Activated naive CD4-positive, alpha-beta T cell treated with anti-CD3 and anti-CD28 coated beads, Interleukin-2, amount 50 U/mL, for 72 hours (primary cell): ENCODE data around the gene SERTAD3. TPM values are rescaled to one million over a fixed set of nuclear protein-coding genes. Genes with fewer than 3 reads are reported as not detected.
A peak's percentile ranks its signal among the peaks of the same experiment; 100 is the strongest.
"Not testable (repeated sequence)": the region's sequence is repeated elsewhere in the genome, so short reads cannot be mapped to it uniquely, and the experiment has no call there.

Experiments
- ATAC-seq, 2 donors: fragments of 150-1000 bp; cut with Tn5 transposase; 2 replicates each; pipeline ENCODE4 v1.10.0; 2021; ENCODE audit warnings: mild to moderate bottlenecking in 2 of 2, moderate library complexity in 2 of 2
- DNase-seq, 2 donors: peaks; one replicate each; pipeline ENCODE4 v3.0.0; 2021 to 2022; ENCODE audit warnings: low spot score in 2 of 2
- H3K27ac Mint-ChIP-seq, 2 donors: one replicate each; pipeline ENCODE4 v1.8.0; 2022; ENCODE audit warnings: mild to moderate bottlenecking in 2 of 2, mixed read lengths in 2 of 2
- H3K36me3 Mint-ChIP-seq, 2 donors: one replicate each; pipeline ENCODE4 v1.8.0; 2022; ENCODE audit warnings: mixed read lengths in 2 of 2
- H3K9me3 Mint-ChIP-seq, 2 donors: one replicate each; pipeline ENCODE4 v1.8.0; 2022; ENCODE audit warnings: mixed read lengths in 2 of 2
- total RNA-seq, 2 donors: library from RNA; stranded (reverse); gene quantifications; one replicate each; pipeline ENCODE4 v1.2.3, GENCODE V29; 2022

SERTAD3 gene
- total RNA-seq, 2 donors from 2014 or later: 14.3 to 23.4 TPM

DNA sequence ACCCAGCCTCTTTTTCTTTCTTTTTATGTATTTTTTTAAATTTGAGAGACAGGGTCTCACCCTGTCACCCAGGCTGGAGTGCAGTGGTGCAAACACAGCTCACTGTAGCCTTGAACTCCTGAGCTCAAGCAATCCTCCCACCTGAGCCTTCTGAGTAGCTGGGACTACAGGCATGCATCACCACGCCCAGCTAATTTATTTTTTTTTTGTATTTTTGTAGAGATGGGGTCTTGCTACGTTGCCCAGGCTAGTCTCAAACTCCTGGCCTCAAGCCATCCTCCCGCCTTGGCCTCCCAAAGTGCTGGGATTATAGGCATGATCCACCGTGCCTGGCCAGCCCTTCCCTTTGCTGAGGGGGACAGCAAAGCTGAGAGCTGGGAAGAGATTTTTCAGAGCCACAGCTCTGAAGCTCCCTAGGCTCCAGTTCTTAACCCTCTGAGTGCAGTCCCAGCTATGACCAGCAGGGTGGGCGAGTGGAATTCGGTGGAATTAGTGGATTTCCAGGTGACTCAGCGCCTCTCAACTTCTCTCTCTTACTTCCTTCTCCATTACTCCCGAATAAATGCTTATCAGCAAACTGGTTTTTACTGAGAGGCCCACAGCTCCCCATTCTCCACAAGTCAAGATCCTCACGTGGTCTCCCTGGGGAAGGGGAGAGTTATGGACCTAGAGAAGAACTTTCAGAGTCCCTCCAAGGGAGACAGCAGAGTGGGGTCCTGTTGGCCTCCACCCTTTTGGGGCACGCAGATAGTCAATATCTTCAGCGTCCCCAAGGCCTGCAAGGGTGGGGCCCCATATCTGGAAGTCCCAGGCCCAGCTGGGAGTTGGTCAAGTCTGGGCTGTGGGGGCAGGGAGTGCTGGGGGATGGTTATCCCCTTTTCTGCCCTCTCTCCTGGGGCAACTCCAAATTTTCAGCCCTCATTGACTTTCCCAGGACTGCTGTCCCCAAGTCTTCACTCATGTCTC is 20.2 kb upstream of the SERTAD3 start:
- ATAC-seq (no peak), DNase-seq (peak; percentile 59 to 80)
- Mint-ChIP-seq H3K36me3 (peaks cover 7 to 8% of the 10 kb centered on the region in 2 donors), H3K27ac (peak overlapping the region in 1 of 2 donors; percentile 90), H3K9me3 (no peaks in the 10 kb centered on the region)

DNA sequence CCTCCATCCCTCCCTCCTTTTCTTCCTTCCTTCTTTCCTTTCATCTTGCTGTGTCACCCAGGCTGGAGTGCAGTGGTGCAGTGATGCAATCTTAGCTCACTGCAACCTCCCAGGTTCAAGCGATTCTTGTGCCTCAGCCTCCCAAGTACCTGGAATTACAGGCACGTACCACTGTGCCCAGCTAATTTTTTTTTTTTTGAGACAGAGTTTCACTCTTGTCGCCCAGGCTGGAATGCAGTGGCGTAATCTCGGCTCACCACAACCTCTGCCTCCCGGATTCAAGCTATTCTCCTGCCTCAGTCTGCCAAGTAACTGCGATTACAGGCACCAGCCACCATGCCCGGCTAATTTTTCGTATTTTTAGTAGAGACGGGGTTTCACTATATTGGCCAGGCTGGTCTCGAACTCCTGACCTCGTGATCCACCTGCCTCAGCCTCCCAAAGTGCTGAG is 19.5 kb upstream of the SERTAD3 start:
- H3K27ac Mint-ChIP-seq, H3K9me3 Mint-ChIP-seq, DNase-seq, H3K36me3 Mint-ChIP-seq, ATAC-seq: not testable (repeated sequence)

DNA sequence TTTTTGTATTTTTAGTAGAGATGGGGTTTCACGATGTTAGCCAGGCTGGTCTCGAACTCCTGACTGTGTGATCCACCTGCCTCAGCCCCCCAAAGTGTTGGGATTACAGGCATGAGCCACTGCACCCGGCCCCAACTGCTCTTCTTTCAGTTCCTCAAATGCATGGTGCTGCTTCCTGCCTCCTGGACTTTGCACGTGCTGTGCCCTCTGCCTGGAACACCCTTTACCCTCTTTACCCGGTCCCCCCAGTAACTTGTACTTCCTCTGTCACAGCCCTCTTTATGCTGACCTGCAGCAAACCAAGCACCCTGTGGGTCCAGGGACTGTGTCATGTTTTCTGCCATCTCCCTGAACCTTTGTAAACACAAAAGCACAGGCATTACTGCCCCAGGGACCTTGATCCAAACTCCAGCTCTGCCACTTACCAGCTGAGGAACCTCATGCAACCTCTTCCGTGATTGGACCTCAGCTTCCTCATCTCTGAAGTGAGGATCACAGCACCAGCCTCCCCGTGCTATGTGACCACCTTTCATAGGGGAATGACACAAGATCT is 17.6 kb upstream of the SERTAD3 start:
- H3K27ac Mint-ChIP-seq: no peak overlapping the region
- no peaks in the 10 kb centered on the region for H3K9me3 Mint-ChIP-seq
- peaks cover 7% of the 10 kb centered on the region in 2 donors for H3K36me3 Mint-ChIP-seq
- DNase-seq (no peak), ATAC-seq (no peak)

GRCh38 chr19:40460185-40460584 is 16.1 kb upstream of the SERTAD3 start:
- no peaks in the 10 kb centered on the region for H3K36me3 Mint-ChIP-seq
- no peaks in the 10 kb centered on the region for H3K9me3 Mint-ChIP-seq
- no peak for DNase-seq
- H3K27ac Mint-ChIP-seq: no peak overlapping the region
- no peak for ATAC-seq

DNA sequence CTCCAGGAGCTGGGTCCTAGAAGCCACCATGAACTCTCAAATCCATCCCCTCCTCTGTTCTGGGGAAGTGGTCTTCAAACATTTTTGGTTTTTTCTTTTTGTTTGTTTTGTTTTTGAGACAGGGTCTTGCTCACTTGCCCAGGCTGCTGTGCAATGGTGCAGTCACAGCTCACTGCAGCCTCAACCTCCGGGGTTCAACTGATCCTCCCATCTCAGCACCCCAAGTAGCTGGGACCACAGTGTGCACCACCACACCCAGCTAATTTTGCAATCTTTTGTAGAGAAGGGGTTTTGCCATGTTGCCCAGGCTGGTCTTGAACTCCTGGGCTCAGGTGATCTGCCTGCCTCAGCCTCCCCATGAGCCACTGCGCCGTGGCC is 14.5 kb upstream of the SERTAD3 start:
- no peaks in the 10 kb centered on the region for H3K9me3 Mint-ChIP-seq
- ATAC-seq: no peak

GRCh38 chr19:40457953-40458596 is 13.9 kb upstream of the SERTAD3 start:
- ATAC-seq: no peak
- H3K27ac Mint-ChIP-seq: no peak overlapping the region
- H3K36me3 Mint-ChIP-seq: no peaks in the 10 kb centered on the region
- no peak for DNase-seq
- no peaks in the 10 kb centered on the region for H3K9me3 Mint-ChIP-seq

More for the DNA sequence above, 14.5 kb upstream of the SERTAD3 start:
- DNase-seq: no peak
- Mint-ChIP-seq H3K36me3 (no peaks in the 10 kb centered on the region), H3K27ac (no peak overlapping the region)

GRCh38 chr19:40457048-40457447 is 12.9 kb upstream of the SERTAD3 start:
- Mint-ChIP-seq H3K27ac (no peak overlapping the region), H3K36me3 (no peaks in the 10 kb centered on the region), H3K9me3 (no peaks in the 10 kb centered on the region)
- DNase-seq (no peak), ATAC-seq (no peak)

DNA sequence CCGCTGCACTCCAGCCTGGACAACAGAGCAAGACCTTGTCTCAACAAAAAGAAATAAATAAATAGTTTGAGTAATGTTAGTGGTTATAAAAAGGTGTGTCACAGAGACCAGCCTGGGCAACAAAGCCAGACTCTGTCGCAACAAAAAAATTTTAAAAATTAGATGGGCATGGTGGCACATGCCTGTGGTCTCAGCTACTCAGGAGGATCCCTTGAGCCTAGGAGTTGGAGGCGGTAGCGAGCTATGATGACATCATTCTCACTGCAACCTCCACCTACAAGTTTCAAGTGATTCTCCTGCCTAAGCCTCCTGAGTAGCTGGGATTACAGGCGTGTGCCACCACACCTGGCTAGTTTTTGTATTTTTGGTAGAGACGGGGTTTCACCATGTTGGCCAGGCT is 9.8 kb upstream of the SERTAD3 start:
- not testable (repeated sequence) for H3K9me3 Mint-ChIP-seq, DNase-seq, ATAC-seq, H3K27ac Mint-ChIP-seq, H3K36me3 Mint-ChIP-seq

GRCh38 chr19:40453151-40453735 is 9.1 kb upstream of the SERTAD3 start:
- no peaks in the 10 kb centered on the region for H3K9me3 Mint-ChIP-seq

GRCh38 chr19:40452016-40452415 is 7.9 kb upstream of the SERTAD3 start:
- H3K9me3 Mint-ChIP-seq: no peaks in the 10 kb centered on the region
- DNase-seq (no peak), ATAC-seq (no peak)
- H3K27ac Mint-ChIP-seq: peak overlapping the region in 1 of 2 donors; percentile 66
- H3K36me3 Mint-ChIP-seq: no peaks in the 10 kb centered on the region

More at GRCh38 chr19:40453151-40453735, 9.1 kb upstream of the SERTAD3 start:
- H3K27ac Mint-ChIP-seq: no peak overlapping the region
- H3K36me3 Mint-ChIP-seq: no peaks in the 10 kb centered on the region
- ATAC-seq (no peak), DNase-seq (no peak)

DNA sequence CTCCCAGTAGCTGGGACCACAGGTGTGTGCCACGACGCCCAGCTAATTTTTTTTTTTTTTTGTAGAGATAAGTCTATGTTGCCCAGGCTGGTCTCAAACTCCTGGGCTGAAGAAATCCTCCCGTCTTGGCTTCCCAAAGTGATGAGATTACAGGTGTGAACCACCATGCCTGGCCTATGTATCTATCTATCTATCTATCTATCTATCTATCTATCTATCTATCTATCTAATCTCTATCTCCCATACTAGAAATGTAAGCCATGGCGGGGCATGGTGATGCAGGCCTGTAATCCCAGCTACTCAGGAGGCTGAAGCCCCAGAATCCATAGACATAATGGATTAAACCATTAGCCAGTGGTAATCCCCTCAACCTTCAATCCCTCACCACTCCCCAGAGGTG is 6.5 kb upstream of the SERTAD3 start:
- Mint-ChIP-seq H3K36me3 (no peaks in the 10 kb centered on the region), H3K27ac (peak overlapping the region in 1 of 2 donors; percentile 10), H3K9me3 (no peaks in the 10 kb centered on the region)
- ATAC-seq: no peak
- DNase-seq: no peak

DNA sequence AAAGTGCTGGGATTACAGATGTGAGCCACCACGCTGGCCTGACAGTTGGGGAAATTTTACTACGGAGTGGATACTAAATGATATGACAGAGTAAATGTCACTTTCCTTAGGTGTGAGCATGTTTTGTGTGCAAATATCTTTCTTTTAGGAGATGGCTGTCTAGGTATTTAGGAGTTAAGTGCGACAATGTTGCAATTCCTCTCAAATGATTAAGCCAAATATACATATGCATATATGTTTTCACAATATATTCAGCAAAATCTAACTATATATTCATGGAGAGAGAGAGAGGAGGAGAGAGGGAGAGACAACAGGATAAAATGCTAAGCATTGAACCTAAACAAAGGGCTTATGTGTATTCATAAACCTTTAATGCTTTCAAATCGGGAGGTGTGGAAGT is 5.4 kb upstream of the SERTAD3 start:
- ATAC-seq (no peak), DNase-seq (no peak)
- no peaks in the 10 kb centered on the region for H3K36me3 Mint-ChIP-seq
- H3K27ac Mint-ChIP-seq: no peak overlapping the region
- H3K9me3 Mint-ChIP-seq: no peaks in the 10 kb centered on the region

DNA sequence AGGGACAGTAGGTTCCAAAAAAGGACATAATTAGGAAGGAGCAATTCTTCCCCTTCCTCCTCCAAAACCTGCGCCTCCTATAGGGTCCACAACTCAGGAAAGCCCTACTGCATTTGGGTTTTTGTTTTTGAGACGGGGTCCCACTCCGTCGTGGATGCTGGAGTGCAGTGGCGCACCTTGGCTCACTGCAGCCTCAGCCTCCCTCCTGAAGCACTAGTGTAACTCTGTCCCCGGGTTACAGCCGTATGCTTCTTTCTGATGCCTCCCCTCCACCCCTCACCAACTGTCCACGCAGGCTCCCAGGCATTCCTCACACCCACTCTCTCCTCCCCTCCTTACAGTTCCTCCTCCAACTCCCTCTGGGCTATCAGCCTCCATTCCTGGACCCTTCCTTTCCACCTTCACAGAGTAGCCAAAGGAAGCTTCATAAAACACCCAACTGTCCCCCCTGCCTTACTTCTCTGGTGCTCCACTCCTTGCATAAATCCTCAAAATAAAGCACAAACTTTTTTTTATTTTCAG is 2.2 kb upstream of the SERTAD3 start:
- peaks cover 9 to 12% of the 10 kb centered on the region in 2 donors for H3K36me3 Mint-ChIP-seq
- DNase-seq (no peak), ATAC-seq (no peak)
- H3K27ac Mint-ChIP-seq: no peak overlapping the region
- H3K9me3 Mint-ChIP-seq: no peaks in the 10 kb centered on the region

DNA sequence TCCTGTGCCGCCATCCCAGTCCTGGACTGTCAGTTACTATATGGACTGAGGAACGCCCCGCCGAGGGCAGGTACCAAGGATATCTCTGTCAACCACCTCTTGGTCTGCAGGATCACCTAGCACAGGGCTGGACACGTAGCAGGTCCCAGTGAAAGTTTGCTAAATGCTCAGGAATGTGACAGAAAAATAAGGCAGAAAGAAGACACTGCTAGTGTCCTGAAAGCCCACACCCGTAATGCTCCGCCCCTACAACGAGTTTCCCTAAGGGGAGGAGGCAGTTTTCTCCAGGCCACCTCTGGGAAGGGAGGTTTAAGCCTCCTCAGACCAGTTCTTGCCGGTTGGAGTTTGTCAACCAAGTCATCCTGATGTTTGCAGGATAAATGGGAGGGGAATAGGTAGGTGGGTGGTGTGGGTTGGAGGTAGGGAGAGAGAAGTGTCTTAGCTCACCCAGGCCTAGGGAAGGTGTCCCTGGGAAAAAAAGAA is 1.7 kb upstream of the SERTAD3 start:
- Mint-ChIP-seq H3K9me3 (no peaks in the 10 kb centered on the region), H3K36me3 (peaks cover 12 to 14% of the 10 kb centered on the region in 2 donors), H3K27ac (peak overlapping the region; percentile 22 to 89)
- ATAC-seq (no peak), DNase-seq (no peak)

- H3K36me3 Mint-ChIP-seq: peaks cover 12 to 15% of the 10 kb centered on the region in 2 donors
- ATAC-seq (no peak), DNase-seq (no peak)
- no peaks in the 10 kb centered on the region for H3K9me3 Mint-ChIP-seq
- H3K27ac Mint-ChIP-seq: peak overlapping the region; percentile 89 to 96
Observed at GRCh38 chr19:40444825-40445312, 734 bp upstream of the SERTAD3 start.
